Activated CD8-positive, alpha-beta T cell treated with anti-CD3 and anti-CD28 coated beads for 36 hours (primary cell): Measurements from ENCODE around the gene IGF2BP3. TPM values are rescaled to one million over a fixed set of nuclear protein-coding genes. Genes with fewer than 3 reads are reported as not detected.

ENCODE experiments used
- ATAC-seq: fragments of 200-7000 bp; cut with Tn5 transposase; one replicate; pipeline ENCODE4 v1.10.0; 2021; ENCODE audit warnings: mild to moderate bottlenecking, moderate library complexity
- CTCF ChIA-PET: fragments of 350-600 bp; sonication (Branson Sonifier 250); formaldehyde crosslinking; loops from one replicate; lab custom pipeline; 2021; ENCODE audit warnings: antibody characterized with exemption; lab: Charles Lee
- POLR2A ChIA-PET: fragments of 350-600 bp; sonication (Branson Sonifier 250); formaldehyde crosslinking; loops from one replicate; lab custom pipeline; 2021; ENCODE audit warnings: antibody characterized with exemption; lab: Charles Lee
- DNase-seq: peaks from one replicate; pipeline ENCODE4 v3.0.0-alpha.2; 2020
- H3K27ac Mint-ChIP-seq: one replicate; pipeline ENCODE4 v1.8.0; 2021; ENCODE audit warnings: mild to moderate bottlenecking, mixed read lengths
- H3K27me3 Mint-ChIP-seq: one replicate; pipeline ENCODE4 v1.8.0; 2021; ENCODE audit warnings: mixed read lengths
- H3K36me3 Mint-ChIP-seq: one replicate; pipeline ENCODE4 v1.8.0; 2021; ENCODE audit warnings: low read depth, mixed read lengths
- H3K4me1 Mint-ChIP-seq: one replicate; pipeline ENCODE4 v1.8.0; 2021; ENCODE audit warnings: low read depth, mixed read lengths
- H3K4me3 Mint-ChIP-seq: one replicate; pipeline ENCODE4 v1.8.0; 2021; ENCODE audit warnings: mild to moderate bottlenecking, moderate library complexity, mixed read lengths
- H3K9me3 Mint-ChIP-seq: one replicate; pipeline ENCODE4 v1.8.0; 2021; ENCODE audit warnings: mixed read lengths
- intact Hi-C: fragments of 100-400 bp; cut with micrococcal nuclease; formaldehyde crosslinking; loops from one replicate; pipeline ENCODE4 v1.10.0; 2022
- total RNA-seq, 2 experiments: library from RNA; stranded (reverse); gene quantifications; one replicate each; pipeline ENCODE4 v1.2.3, GENCODE V29; 2021
- TF ChIP-seq, protein P1 (sequence below): fragments of 200-600 bp; IDR thresholded peaks from one replicate; pipeline ENCODE4 v1.8.0; 2022; ENCODE audit warnings: antibody characterized with exemption, mild to moderate bottlenecking

IGF2BP3 gene
- total RNA-seq, 2 experiments from 2014 or later: 0.61 to 1.1 TPM

- ATAC-seq (no peak), DNase-seq (no peak)
- peaks cover 6% of the 10 kb centered on the region for H3K4me1 Mint-ChIP-seq
- TF ChIP-seq, protein P1, sequence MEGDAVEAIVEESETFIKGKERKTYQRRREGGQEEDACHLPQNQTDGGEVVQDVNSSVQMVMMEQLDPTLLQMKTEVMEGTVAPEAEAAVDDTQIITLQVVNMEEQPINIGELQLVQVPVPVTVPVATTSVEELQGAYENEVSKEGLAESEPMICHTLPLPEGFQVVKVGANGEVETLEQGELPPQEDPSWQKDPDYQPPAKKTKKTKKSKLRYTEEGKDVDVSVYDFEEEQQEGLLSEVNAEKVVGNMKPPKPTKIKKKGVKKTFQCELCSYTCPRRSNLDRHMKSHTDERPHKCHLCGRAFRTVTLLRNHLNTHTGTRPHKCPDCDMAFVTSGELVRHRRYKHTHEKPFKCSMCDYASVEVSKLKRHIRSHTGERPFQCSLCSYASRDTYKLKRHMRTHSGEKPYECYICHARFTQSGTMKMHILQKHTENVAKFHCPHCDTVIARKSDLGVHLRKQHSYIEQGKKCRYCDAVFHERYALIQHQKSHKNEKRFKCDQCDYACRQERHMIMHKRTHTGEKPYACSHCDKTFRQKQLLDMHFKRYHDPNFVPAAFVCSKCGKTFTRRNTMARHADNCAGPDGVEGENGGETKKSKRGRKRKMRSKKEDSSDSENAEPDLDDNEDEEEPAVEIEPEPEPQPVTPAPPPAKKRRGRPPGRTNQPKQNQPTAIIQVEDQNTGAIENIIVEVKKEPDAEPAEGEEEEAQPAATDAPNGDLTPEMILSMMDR: no peak
- peaks cover 39% of the 10 kb centered on the region for H3K27me3 Mint-ChIP-seq
- no peak overlapping the region for H3K4me3 Mint-ChIP-seq
- ChIA-PET POLR2A (no interaction called here), CTCF (interaction anchor here (0.9 to 1.2 kb wide), 2 partner anchors 49 to 205 kb away, joined by 3 to 4 read pairs; no protein-coding TSS in a partner anchor)
- no peaks in the 10 kb centered on the region for H3K36me3 Mint-ChIP-seq
- no peaks in the 10 kb centered on the region for H3K9me3 Mint-ChIP-seq
- intact Hi-C loops: no loop called here
- no peak overlapping the region for H3K27ac Mint-ChIP-seq
These were observed 7.9 kb upstream of the IGF2BP3 start for GRCh38 chr7:23477962-23478866.

GRCh38 chr7:23477157-23477499, 6.8 kb upstream of the IGF2BP3 start:
- DNase-seq: no peak
- POLR2A ChIA-PET: no interaction called here
- Mint-ChIP-seq H3K27ac (no peak overlapping the region), H3K4me1 (peaks cover 7% of the 10 kb centered on the region), H3K9me3 (no peaks in the 10 kb centered on the region), H3K36me3 (no peaks in the 10 kb centered on the region), H3K27me3 (peaks cover 45% of the 10 kb centered on the region), H3K4me3 (no peak overlapping the region)
- TF ChIP-seq, protein P1: no peak
- intact Hi-C loops: no loop called here
- CTCF ChIA-PET: no interaction called here
- ATAC-seq: no peak

- TF ChIP-seq, protein P1: no peak
- Mint-ChIP-seq H3K27ac (no peak overlapping the region), H3K4me1 (peaks cover 8% of the 10 kb centered on the region), H3K27me3 (peaks cover 48% of the 10 kb centered on the region), H3K36me3 (no peaks in the 10 kb centered on the region), H3K9me3 (no peaks in the 10 kb centered on the region), H3K4me3 (no peak overlapping the region)
- POLR2A ChIA-PET: no interaction called here
- ATAC-seq (no peak), DNase-seq (no peak)
- intact Hi-C loops: no loop called here
- CTCF ChIA-PET: no interaction called here
These were observed 6.2 kb upstream of the IGF2BP3 start for GRCh38 chr7:23476286-23477156.

DNA sequence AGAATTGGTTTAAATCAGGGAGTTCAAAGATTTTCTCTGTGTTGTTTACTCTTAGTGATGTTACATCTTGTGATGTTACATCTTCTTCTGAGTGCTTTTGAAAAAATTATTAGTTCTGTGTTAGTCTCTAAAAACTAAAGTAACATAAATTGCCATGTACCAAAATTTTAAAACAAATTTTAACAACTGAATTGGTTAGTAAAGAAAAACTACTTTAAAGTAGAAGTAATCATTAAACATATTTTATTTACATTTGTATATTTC, 5.2 kb upstream of the IGF2BP3 start:
- Mint-ChIP-seq H3K36me3 (no peaks in the 10 kb centered on the region), H3K4me1 (peaks cover 13% of the 10 kb centered on the region), H3K4me3 (no peak overlapping the region), H3K9me3 (no peaks in the 10 kb centered on the region), H3K27ac (no peak overlapping the region), H3K27me3 (peaks cover 51% of the 10 kb centered on the region)
- TF ChIP-seq, protein P1: no peak
- DNase-seq: no peak
- intact Hi-C loops: no loop called here
- POLR2A ChIA-PET: no interaction called here
- CTCF ChIA-PET: interaction anchor here (1.0 kb wide), 1 partner anchor 199 kb away, joined by 3 read pairs; no protein-coding TSS in a partner anchor
- ATAC-seq: no peak
